ENCODE measurements around the gene PRR36.

The PRR36 gene

DNA sequence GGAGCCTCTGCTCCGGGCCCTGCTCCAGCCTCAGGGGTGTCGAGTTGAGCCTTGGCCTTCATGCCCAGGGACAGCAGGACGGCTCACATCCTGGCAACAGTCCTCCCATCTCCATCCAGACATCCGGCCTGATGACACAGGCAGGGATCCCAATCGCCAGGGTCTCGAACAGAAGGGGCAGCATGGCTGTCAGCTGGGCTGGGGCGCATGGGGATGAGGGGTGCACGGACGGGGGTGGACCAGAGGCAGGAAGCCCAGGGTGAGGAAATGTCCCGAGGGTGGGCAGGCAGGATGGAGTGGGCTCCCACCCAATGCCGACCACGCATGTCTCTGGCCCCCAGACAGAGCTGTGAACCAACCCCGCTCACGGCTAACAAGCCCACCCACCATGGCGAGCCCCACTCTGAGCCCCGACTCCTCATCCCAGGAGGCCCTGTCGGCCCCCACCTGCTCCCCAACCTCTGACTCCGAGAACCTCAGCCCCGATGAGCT is 28.0 kb downstream of the PRR36 start:
- Histone ChIP-seq H3K4me1 (ENCODE audit: control insufficient read depth in 5 of 5, insufficient read depth in 5 of 5, low read length in 5 of 5) (peaks cover 0 to 3% (median 0%) of the 10 kb centered on the region in 5 donors), H3K9me3 (ENCODE audit: control insufficient read depth in 5 of 5, low read length in 5 of 5) (no peaks in the 10 kb centered on the region), H3K27ac (ENCODE audit: low read depth, low read length) (no peak overlapping the region), H3K4me3 (ENCODE audit: low read depth in 1 of 5, low read length in 5 of 5) (no peak overlapping the region), H3K9ac (ENCODE audit: low read length in 5 of 5) (no peak overlapping the region), H3K27me3 (ENCODE audit: control insufficient read depth in 5 of 5, insufficient read depth in 4 of 5, low read length in 5 of 5) (no peaks in the 10 kb centered on the region), H3K36me3 (ENCODE audit: control insufficient read depth in 5 of 5, insufficient read depth in 5 of 5, low read length in 5 of 5) (peaks cover 0 to 17% (median 6%) of the 10 kb centered on the region in 5 donors)

DNA sequence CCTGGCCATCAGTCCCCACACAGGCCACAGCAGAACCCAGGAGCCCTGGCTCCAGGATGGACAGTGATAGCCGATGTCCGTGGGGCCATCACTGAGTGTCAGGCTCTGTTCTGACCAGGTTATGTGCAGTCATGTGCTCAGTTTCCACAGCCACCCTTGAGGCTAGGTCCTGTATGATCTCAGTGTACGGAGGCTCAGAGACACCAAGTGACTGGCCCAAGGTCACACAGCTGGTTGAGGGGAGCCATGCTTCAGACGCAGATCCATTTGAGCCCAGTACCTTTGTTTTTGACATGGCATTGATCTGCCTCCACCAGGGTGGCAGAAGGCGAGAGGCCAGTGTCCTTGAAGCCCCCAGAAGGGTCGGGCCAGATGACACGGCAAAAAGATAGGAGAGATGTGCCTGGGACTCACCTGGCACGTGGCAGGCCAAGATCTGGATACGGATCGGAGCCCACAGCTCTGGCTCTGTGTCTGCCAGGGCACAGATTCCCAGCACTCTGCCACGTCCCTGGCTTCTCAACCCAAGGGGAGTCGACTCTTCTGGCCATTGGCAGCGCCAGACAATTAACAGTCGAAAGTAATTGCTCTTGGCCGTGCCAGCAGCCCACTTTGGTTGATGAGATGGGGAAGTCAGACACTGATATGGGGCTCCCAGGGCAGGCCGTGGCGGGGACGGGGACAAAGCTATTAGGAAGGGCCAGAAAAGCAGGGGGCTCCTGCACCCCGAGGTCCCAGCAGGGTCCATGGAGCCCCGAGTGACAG is 28.6 kb downstream of the PRR36 start:
- Histone ChIP-seq H3K36me3 (ENCODE audit: control insufficient read depth in 5 of 5, insufficient read depth in 5 of 5, low read length in 5 of 5) (peaks cover 0 to 14% (median 6%) of the 10 kb centered on the region in 5 donors), H3K9me3 (ENCODE audit: control insufficient read depth in 5 of 5, low read length in 5 of 5) (no peaks in the 10 kb centered on the region), H3K27ac (ENCODE audit: low read depth, low read length) (no peak overlapping the region), H3K9ac (ENCODE audit: low read length in 5 of 5) (no peak overlapping the region), H3K27me3 (ENCODE audit: control insufficient read depth in 5 of 5, insufficient read depth in 4 of 5, low read length in 5 of 5) (no peaks in the 10 kb centered on the region), H3K4me1 (ENCODE audit: control insufficient read depth in 5 of 5, insufficient read depth in 5 of 5, low read length in 5 of 5) (peaks cover 0 to 6% (median 0%) of the 10 kb centered on the region in 5 donors), H3K4me3 (ENCODE audit: low read depth in 1 of 5, low read length in 5 of 5) (no peak overlapping the region)

DNA sequence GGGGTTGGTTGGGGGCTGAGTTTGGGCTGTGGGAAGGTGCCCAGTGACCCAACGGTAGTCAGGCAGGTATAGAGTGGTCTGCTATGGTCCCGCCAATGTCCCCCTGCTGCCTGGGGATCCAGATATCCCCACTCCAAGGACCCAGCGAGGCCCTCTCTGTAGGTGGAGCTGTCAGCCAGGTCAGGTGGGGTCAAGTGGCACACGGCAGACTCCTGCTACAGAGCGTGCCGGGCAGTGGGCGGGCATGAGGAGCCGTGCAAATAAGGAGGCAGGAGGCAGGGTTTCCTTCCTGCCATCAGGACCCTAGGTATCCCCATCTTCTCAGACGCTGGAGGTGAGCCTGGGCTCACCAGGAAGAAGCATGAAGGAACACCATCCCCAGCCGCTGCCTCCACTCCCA is 29.2 kb downstream of the PRR36 start:
- Histone ChIP-seq H3K27ac (ENCODE audit: low read depth, low read length) (no peak overlapping the region), H3K4me1 (ENCODE audit: control insufficient read depth in 5 of 5, insufficient read depth in 5 of 5, low read length in 5 of 5) (peaks cover 0 to 6% (median 0%) of the 10 kb centered on the region in 5 donors), H3K9ac (ENCODE audit: low read length in 5 of 5) (no peak overlapping the region), H3K27me3 (ENCODE audit: control insufficient read depth in 5 of 5, insufficient read depth in 4 of 5, low read length in 5 of 5) (no peaks in the 10 kb centered on the region), H3K36me3 (ENCODE audit: control insufficient read depth in 5 of 5, insufficient read depth in 5 of 5, low read length in 5 of 5) (peaks cover 0 to 8% (median 6%) of the 10 kb centered on the region in 5 donors), H3K9me3 (ENCODE audit: control insufficient read depth in 5 of 5, low read length in 5 of 5) (no peaks in the 10 kb centered on the region), H3K4me3 (ENCODE audit: low read depth in 1 of 5, low read length in 5 of 5) (no peak overlapping the region)

DNA sequence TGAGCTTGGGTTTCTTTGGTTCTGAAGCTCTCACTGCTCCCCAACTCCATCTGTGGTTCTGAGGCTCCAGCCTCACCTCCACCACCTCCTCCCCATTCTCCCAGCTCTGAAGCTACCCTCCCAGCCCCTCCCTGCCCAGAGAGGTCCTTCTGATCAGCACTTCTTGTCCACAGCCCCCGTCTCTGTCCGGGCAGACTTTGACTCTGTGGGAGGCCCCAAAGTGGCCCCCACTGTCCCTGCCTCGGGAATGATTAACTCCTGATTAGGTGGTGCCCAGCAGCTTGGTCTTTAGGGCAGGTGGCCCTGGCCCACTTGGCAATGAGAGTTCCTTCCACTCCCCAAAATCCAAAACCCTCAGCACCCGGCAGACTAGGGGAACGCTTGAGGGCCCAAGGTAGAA is 29.8 kb downstream of the PRR36 start:
- H3K36me3 ChIP-seq (ENCODE audit: control insufficient read depth in 5 of 5, insufficient read depth in 5 of 5, low read length in 5 of 5) = peaks cover 0 to 6% (median 5%) of the 10 kb centered on the region in 5 donors
- no peaks in the 10 kb centered on the region for H3K9me3 ChIP-seq (ENCODE audit: control insufficient read depth in 5 of 5, low read length in 5 of 5)
- no peak overlapping the region for H3K9ac ChIP-seq (ENCODE audit: low read length in 5 of 5)
- no peak overlapping the region for H3K4me3 ChIP-seq (ENCODE audit: low read depth in 1 of 5, low read length in 5 of 5)
- no peaks in the 10 kb centered on the region for H3K27me3 ChIP-seq (ENCODE audit: control insufficient read depth in 5 of 5, insufficient read depth in 4 of 5, low read length in 5 of 5)
- peaks cover 0 to 6% (median 0%) of the 10 kb centered on the region in 5 donors for H3K4me1 ChIP-seq (ENCODE audit: control insufficient read depth in 5 of 5, insufficient read depth in 5 of 5, low read length in 5 of 5)
- H3K27ac ChIP-seq (ENCODE audit: low read depth, low read length) = no peak overlapping the region

DNA sequence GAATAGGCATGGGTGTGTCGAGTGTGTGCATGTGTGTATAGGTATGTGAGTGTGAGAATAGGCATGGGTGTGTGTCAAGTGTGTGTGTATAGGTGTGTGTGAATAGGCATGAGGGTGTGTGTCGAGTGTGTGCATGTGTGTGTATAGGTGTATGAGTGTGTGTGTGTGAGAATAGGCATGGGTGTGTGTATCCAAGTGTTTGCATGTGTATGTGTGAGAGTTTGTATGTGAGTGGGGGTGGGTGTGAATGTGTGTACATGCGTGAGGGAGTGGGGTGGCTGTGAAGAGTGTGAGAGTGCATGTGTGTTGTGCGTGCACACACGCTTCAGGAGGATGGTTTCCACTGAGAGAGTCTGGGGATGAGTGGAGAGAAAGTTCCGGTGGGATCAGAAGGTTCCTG is 30.7 kb downstream of the PRR36 start:
- peaks cover 0 to 6% (median 0%) of the 10 kb centered on the region in 5 donors for H3K4me1 ChIP-seq (ENCODE audit: control insufficient read depth in 5 of 5, insufficient read depth in 5 of 5, low read length in 5 of 5)
- H3K27ac ChIP-seq (ENCODE audit: low read depth, low read length) = no peak overlapping the region
- H3K27me3 ChIP-seq (ENCODE audit: control insufficient read depth in 5 of 5, insufficient read depth in 4 of 5, low read length in 5 of 5) = no peaks in the 10 kb centered on the region
- H3K9me3 ChIP-seq (ENCODE audit: control insufficient read depth in 5 of 5, low read length in 5 of 5) = no peaks in the 10 kb centered on the region
- no peak overlapping the region for H3K4me3 ChIP-seq (ENCODE audit: low read depth in 1 of 5, low read length in 5 of 5)
- H3K9ac ChIP-seq (ENCODE audit: low read length in 5 of 5) = no peak overlapping the region
- H3K36me3 ChIP-seq (ENCODE audit: control insufficient read depth in 5 of 5, insufficient read depth in 5 of 5, low read length in 5 of 5) = no peaks in the 10 kb centered on the region

DNA sequence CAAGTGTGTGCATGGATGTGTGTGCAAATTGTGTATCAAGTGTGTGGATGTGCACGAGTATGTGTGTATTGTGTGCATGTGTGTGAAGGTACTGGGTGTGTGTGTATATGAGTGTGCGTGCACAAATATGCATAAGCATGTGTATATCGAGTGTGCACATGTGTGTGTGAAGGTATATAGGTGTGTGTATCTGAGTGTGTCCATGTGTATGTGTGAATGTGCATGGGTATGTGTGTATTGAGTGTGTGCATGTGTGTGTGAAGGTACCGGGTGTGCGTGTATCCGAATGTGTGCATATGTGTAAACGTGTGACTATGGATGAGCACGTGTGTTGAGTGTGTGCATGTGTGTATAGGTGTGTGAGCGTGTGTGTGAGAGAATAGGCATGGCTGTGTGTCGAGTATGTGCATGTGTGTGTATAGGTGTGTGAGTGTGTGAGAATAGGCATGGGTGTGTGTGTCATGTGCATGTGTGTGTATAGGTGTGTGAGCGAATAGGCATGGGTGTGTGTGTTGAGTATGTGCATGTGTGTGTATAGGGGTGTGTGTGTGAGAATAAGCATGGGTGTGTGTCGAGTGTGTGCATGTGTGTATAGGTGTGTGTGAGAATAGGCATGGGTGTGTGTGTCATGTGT is 31.4 kb downstream of the PRR36 start:
- Histone ChIP-seq H3K27ac (ENCODE audit: low read depth, low read length) (no peak overlapping the region), H3K27me3 (ENCODE audit: control insufficient read depth in 5 of 5, insufficient read depth in 4 of 5, low read length in 5 of 5) (no peaks in the 10 kb centered on the region), H3K4me3 (ENCODE audit: low read depth in 1 of 5, low read length in 5 of 5) (no peak overlapping the region), H3K9ac (ENCODE audit: low read length in 5 of 5) (no peak overlapping the region), H3K4me1 (ENCODE audit: control insufficient read depth in 5 of 5, insufficient read depth in 5 of 5, low read length in 5 of 5) (peaks cover 0 to 6% (median 0%) of the 10 kb centered on the region in 5 donors), H3K36me3 (ENCODE audit: control insufficient read depth in 5 of 5, insufficient read depth in 5 of 5, low read length in 5 of 5) (no peaks in the 10 kb centered on the region), H3K9me3 (ENCODE audit: control insufficient read depth in 5 of 5, low read length in 5 of 5) (no peaks in the 10 kb centered on the region)

DNA sequence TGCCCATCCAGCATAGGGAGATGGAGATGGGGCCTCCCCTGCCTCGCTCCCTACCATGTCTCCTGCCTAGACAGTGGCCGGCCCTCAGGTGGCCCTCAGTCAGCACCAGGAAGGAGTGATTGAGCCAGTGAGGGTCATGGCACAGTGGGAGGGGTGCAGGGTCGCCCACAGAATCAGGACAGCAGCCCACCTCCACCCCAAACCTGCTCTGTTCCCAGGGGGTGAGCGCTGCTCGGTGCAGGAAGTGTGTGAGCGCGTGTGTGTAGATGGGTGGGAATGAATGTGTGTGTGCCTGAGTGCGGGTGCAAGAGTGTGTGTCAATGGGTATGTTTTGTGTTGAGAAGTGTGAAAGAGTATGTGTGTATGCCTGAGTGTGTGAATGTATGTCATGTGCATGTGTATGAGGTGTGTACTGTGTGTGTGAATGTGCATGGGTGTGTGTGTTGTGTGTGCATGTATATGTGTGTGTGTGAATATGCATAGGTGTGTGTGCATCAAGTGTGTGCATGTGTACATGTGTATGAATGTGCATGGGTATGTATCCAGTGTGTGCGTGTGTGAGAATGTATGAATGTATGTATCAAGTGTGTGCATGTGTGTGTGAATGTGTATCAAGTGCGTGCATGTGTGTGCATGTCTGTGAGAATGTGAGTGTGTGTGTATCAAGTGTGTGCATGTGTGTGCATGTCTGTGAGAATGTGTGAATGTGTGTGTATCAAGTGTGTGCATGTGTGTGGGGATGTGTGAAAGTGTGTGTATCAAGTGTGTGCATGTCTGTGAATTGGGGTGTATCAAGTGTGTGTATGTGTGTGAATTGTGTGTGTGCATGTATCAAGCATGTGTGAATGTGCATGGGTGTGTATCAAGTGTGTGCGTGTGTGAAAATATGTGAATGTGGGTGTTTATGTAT is 32.2 kb downstream of the PRR36 start:
- H3K4me3 ChIP-seq (ENCODE audit: low read depth in 1 of 5, low read length in 5 of 5) = no peak overlapping the region
- no peak overlapping the region for H3K9ac ChIP-seq (ENCODE audit: low read length in 5 of 5)
- H3K27ac ChIP-seq (ENCODE audit: low read depth, low read length) = no peak overlapping the region
- peaks cover 0 to 6% (median 0%) of the 10 kb centered on the region in 5 donors for H3K4me1 ChIP-seq (ENCODE audit: control insufficient read depth in 5 of 5, insufficient read depth in 5 of 5, low read length in 5 of 5)
- no peaks in the 10 kb centered on the region for H3K27me3 ChIP-seq (ENCODE audit: control insufficient read depth in 5 of 5, insufficient read depth in 4 of 5, low read length in 5 of 5)
- no peaks in the 10 kb centered on the region for H3K36me3 ChIP-seq (ENCODE audit: control insufficient read depth in 5 of 5, insufficient read depth in 5 of 5, low read length in 5 of 5)
- no peaks in the 10 kb centered on the region for H3K9me3 ChIP-seq (ENCODE audit: control insufficient read depth in 5 of 5, low read length in 5 of 5)

DNA sequence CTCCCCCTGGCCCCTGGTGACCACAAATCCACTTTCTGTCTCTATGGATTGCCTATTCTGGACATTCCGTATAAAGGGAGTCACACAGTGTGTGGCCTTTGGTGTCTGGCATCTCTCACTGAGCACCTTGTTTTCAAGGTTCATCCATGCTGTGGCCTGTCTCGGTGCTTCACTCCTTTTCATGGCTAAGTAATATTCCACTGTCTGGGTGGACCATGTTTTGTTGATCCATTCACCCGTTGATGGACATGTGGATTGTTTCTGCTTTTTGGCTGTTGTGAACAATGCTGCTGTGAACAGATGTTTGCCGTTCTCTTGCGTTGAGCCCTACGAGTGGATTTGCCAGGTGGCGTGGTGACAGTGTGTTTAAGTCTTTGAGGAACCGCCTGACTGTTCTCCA is 33.6 kb downstream of the PRR36 start:
- no peaks in the 10 kb centered on the region for H3K27me3 ChIP-seq (ENCODE audit: control insufficient read depth in 5 of 5, insufficient read depth in 4 of 5, low read length in 5 of 5)
- H3K36me3 ChIP-seq (ENCODE audit: control insufficient read depth in 5 of 5, insufficient read depth in 5 of 5, low read length in 5 of 5) = no peaks in the 10 kb centered on the region
- no peak overlapping the region for H3K9ac ChIP-seq (ENCODE audit: low read length in 5 of 5)
- H3K4me3 ChIP-seq (ENCODE audit: low read depth in 1 of 5, low read length in 5 of 5) = no peak overlapping the region
- H3K9me3 ChIP-seq (ENCODE audit: control insufficient read depth in 5 of 5, low read length in 5 of 5) = no peaks in the 10 kb centered on the region
- H3K4me1 ChIP-seq (ENCODE audit: control insufficient read depth in 5 of 5, insufficient read depth in 5 of 5, low read length in 5 of 5) = peaks cover 0 to 6% (median 0%) of the 10 kb centered on the region in 5 donors
- no peak overlapping the region for H3K27ac ChIP-seq (ENCODE audit: low read depth, low read length)

DNA sequence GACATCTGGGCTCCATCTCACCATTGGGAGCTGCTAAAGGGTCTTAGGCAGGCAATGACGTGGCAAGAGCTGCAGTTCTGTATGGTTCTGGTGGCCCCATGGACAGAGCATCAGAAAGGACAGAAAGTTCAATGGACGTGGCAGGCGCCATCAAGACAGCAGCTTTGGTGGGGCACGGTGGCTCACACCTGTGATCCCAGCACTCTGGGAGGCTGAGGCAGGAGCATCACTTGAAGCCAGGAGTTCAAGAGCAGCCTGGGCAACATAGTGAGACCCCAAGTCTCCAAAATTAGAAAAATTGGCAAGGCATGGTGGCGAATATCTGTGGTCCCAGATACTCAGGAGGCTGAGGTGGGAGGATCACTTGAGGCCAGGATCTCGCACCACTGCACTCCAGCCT is 34.7 kb downstream of the PRR36 start:
- Histone ChIP-seq H3K4me1 (ENCODE audit: control insufficient read depth in 5 of 5, insufficient read depth in 5 of 5, low read length in 5 of 5) (peaks cover 0 to 6% (median 0%) of the 10 kb centered on the region in 5 donors), H3K27ac (ENCODE audit: low read depth, low read length) (no peak overlapping the region), H3K4me3 (ENCODE audit: low read depth in 1 of 5, low read length in 5 of 5) (no peak overlapping the region), H3K36me3 (ENCODE audit: control insufficient read depth in 5 of 5, insufficient read depth in 5 of 5, low read length in 5 of 5) (no peaks in the 10 kb centered on the region), H3K9me3 (ENCODE audit: control insufficient read depth in 5 of 5, low read length in 5 of 5) (no peaks in the 10 kb centered on the region), H3K9ac (ENCODE audit: low read length in 5 of 5) (no peak overlapping the region), H3K27me3 (ENCODE audit: control insufficient read depth in 5 of 5, insufficient read depth in 4 of 5, low read length in 5 of 5) (no peaks in the 10 kb centered on the region)
